ENCODE results near the gene TMEM184B. TPM values are rescaled to one million over a fixed set of nuclear protein-coding genes. Genes with fewer than 3 reads are reported as not detected.
A peak's percentile ranks its signal among the peaks of the same experiment; 100 is the strongest.

Gene TMEM184B
- total RNA-seq, 1 donor = 30.0 TPM

DNA sequence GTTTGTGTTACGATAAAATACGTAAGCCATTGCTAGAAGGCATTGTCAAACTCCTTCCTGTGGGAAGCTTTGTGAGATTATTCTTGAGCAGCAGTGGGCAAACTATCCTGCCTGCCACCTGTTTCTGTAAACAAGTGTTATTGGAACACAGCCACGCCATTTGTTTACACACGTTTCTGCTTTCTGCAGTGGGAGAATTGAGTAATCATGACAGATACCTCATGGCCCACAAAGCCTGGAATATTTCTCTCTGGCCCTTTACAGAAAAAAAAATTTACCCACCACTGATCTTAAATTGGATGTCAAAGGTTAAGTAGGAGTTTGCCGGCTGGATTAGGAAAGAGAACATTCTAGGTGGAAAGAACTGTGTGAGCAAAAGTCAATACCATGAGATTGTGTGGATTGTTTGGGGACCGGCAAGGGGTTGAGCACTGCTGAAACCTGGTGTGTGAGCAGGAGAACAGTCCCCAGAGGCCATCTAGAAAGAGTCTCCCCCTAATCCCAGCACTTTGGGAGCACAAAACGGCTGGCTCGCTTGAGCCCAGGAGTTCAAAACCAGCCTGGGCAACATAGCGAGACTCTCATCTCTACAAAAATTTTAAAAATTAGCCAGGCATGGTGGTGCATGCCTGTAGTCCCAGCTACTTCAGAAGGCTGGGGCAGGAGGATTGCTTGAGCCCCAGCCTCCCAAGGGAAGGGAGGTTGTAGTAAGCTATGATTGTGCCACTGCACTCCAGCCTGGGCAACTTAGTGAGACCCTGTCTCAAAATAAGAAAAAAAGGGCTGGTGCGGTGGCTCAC, 85.2 kb downstream of the TMEM184B start:
- TF ChIP-seq, protein P1, sequence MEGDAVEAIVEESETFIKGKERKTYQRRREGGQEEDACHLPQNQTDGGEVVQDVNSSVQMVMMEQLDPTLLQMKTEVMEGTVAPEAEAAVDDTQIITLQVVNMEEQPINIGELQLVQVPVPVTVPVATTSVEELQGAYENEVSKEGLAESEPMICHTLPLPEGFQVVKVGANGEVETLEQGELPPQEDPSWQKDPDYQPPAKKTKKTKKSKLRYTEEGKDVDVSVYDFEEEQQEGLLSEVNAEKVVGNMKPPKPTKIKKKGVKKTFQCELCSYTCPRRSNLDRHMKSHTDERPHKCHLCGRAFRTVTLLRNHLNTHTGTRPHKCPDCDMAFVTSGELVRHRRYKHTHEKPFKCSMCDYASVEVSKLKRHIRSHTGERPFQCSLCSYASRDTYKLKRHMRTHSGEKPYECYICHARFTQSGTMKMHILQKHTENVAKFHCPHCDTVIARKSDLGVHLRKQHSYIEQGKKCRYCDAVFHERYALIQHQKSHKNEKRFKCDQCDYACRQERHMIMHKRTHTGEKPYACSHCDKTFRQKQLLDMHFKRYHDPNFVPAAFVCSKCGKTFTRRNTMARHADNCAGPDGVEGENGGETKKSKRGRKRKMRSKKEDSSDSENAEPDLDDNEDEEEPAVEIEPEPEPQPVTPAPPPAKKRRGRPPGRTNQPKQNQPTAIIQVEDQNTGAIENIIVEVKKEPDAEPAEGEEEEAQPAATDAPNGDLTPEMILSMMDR (IDR thresholded peaks at IDR 0.05; ENCODE audit: extremely low read depth, low read depth, low read length) = no peak
- peaks cover 17% of the 10 kb centered on the region for H3K4me1 ChIP-seq (ENCODE audit: insufficient read depth, low read length)
- H3K4me3 ChIP-seq (ENCODE audit: insufficient read depth, low read length) = no peak overlapping the region
- H3K79me2 ChIP-seq (ENCODE audit: insufficient read depth, low read length) = no peaks in the 10 kb centered on the region
- no peaks in the 10 kb centered on the region for H4K20me1 ChIP-seq (ENCODE audit: insufficient read depth, low read length)
- DNase-seq (ENCODE audit: insufficient read length, low spot score, missing footprints) = no peak
- H3K4me2 ChIP-seq (ENCODE audit: insufficient read depth, low read length) = no peak overlapping the region
- H3K27me3 ChIP-seq (ENCODE audit: insufficient read depth, low read length) = no peaks in the 10 kb centered on the region
- no peaks in the 10 kb centered on the region for H3K9me3 ChIP-seq (ENCODE audit: low read depth, low read length)
- H3K36me3 ChIP-seq (ENCODE audit: insufficient read depth, low read length) = no peaks in the 10 kb centered on the region
- H3K27ac ChIP-seq (ENCODE audit: low read depth, low read length) = no peak overlapping the region
- H2AFZ ChIP-seq (ENCODE audit: low read length) = no peak overlapping the region

DNA sequence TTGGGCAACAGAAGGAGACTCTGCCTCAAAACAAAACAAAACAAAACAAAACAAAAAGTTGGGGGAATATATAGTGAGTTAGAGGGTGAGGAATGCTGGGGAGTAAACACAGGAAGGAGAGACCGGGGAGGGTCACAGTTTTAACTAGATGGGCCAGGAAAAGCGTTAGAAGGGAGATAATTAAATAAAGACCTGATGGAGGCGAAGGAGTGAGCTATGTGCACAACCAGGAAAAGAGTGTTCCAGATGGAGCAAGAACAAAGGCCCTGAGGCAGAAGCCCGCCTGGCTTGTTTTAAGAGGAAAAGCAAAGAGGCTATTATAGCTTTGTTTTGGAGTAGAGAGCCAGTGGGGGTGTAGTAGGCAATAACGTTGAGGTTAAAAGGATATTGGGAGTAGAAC, 86.4 kb downstream of the TMEM184B start:
- H2AFZ ChIP-seq (ENCODE audit: low read length) = no peak overlapping the region
- no peaks in the 10 kb centered on the region for H3K9me3 ChIP-seq (ENCODE audit: low read depth, low read length)
- no peak for DNase-seq (ENCODE audit: insufficient read length, low spot score, missing footprints)
- TF ChIP-seq, protein P1 (IDR thresholded peaks at IDR 0.05; ENCODE audit: extremely low read depth, low read depth, low read length) = no peak
- no peak overlapping the region for H3K4me2 ChIP-seq (ENCODE audit: insufficient read depth, low read length)
- no peak overlapping the region for H3K4me3 ChIP-seq (ENCODE audit: insufficient read depth, low read length)
- no peaks in the 10 kb centered on the region for H3K27me3 ChIP-seq (ENCODE audit: insufficient read depth, low read length)
- H3K4me1 ChIP-seq (ENCODE audit: insufficient read depth, low read length) = peaks cover 11% of the 10 kb centered on the region
- no peaks in the 10 kb centered on the region for H3K36me3 ChIP-seq (ENCODE audit: insufficient read depth, low read length)
- H3K27ac ChIP-seq (ENCODE audit: low read depth, low read length) = no peak overlapping the region
- H3K79me2 ChIP-seq (ENCODE audit: insufficient read depth, low read length) = no peaks in the 10 kb centered on the region
- no peaks in the 10 kb centered on the region for H4K20me1 ChIP-seq (ENCODE audit: insufficient read depth, low read length)

DNA sequence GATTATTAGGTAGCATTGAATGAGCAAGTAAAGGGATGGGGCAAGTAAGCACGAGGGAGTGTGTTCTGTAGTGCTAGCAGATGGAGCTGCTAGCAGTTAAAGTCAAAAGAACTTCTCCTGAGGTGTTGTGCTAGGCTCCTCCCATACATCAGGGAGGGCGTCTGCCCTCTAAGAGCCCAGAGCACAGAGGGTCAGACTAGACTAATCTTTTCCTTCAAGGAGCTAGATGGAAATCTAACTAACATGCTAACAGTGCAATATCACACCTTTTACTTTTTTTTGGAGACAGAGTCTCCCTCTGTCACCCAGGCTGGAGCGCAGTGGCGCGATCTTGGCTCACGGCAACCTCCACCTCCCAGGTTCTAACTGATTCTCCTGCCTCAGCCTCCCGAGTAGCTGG, 88.0 kb downstream of the TMEM184B start:
- no peaks in the 10 kb centered on the region for H3K27me3 ChIP-seq (ENCODE audit: insufficient read depth, low read length)
- no peaks in the 10 kb centered on the region for H4K20me1 ChIP-seq (ENCODE audit: insufficient read depth, low read length)
- H3K36me3 ChIP-seq (ENCODE audit: insufficient read depth, low read length) = no peaks in the 10 kb centered on the region
- DNase-seq (ENCODE audit: insufficient read length, low spot score, missing footprints) = no peak
- no peak overlapping the region for H3K4me2 ChIP-seq (ENCODE audit: insufficient read depth, low read length)
- no peaks in the 10 kb centered on the region for H3K79me2 ChIP-seq (ENCODE audit: insufficient read depth, low read length)
- H3K27ac ChIP-seq (ENCODE audit: low read depth, low read length) = no peak overlapping the region
- TF ChIP-seq, protein P1 (IDR thresholded peaks at IDR 0.05; ENCODE audit: extremely low read depth, low read depth, low read length) = no peak
- H2AFZ ChIP-seq (ENCODE audit: low read length) = no peak overlapping the region
- no peaks in the 10 kb centered on the region for H3K9me3 ChIP-seq (ENCODE audit: low read depth, low read length)
- H3K4me3 ChIP-seq (ENCODE audit: insufficient read depth, low read length) = no peak overlapping the region
- H3K4me1 ChIP-seq (ENCODE audit: insufficient read depth, low read length) = peaks cover 22% of the 10 kb centered on the region

DNA sequence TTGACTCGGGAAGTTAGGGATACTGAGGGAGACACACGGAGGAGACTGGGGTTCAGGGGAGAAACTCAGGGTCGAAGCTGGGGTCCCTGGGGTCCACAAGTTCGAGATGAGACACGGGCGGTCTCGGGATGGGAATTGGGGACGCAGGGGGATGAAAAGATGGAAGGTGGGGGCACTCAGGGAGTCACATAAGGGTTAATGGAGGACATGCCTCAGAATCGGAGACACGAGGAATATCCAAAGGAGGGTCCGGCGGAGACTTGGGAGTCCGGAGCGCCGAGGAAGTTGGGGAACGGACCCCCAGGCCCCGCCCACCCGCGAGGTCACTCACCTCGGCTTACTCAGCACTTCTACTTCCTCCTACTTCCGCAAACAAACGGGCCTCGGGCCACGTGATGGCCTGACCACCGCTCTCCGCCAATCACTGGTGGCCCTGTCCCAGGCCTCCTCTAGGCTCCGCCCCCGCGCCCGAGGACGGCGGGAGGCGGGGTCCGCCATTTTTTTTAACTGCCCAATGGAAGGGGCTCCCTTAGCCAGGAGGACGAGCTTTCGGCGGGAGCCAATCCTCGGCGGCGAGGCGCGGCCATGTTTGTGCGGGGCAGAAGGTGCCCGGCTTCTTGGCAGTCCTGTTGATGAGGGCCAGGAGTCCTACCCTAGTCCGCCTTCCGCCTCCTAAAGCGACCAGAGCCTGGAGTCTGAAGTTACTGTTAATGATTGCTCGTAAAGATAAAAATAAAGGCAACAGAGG, 91.2 kb downstream of the TMEM184B start, which contains the start of gene PLA2G6:
Gene PLA2G6 (minus strand): TSS at position 378 of the 748 bp plus-strand sequence. CDS start 12,404 bp downstream, outside the sequence.
- Histone ChIP-seq H3K4me1 (ENCODE audit: insufficient read depth, low read length) (peaks cover 39% of the 10 kb centered on the region), H3K79me2 (ENCODE audit: insufficient read depth, low read length) (no peaks in the 10 kb centered on the region), H3K9me3 (ENCODE audit: low read depth, low read length) (no peaks in the 10 kb centered on the region), H3K4me3 (ENCODE audit: insufficient read depth, low read length) (peak within 1 kb of the TSS; percentile 75), H2AFZ (ENCODE audit: low read length) (peak within 1 kb of the TSS; percentile 96), H4K20me1 (ENCODE audit: insufficient read depth, low read length) (no peaks in the 10 kb centered on the region), H3K27me3 (ENCODE audit: insufficient read depth, low read length) (no peaks in the 10 kb centered on the region), H3K36me3 (ENCODE audit: insufficient read depth, low read length) (no peaks in the 10 kb centered on the region), H3K4me2 (ENCODE audit: insufficient read depth, low read length) (peak within 1 kb of the TSS; percentile 95), H3K27ac (ENCODE audit: low read depth, low read length) (peak within 1 kb of the TSS; percentile 96)
- TF ChIP-seq, protein P1 (IDR thresholded peaks at IDR 0.05; ENCODE audit: extremely low read depth, low read depth, low read length) = no peak
- peak; percentile 97 for DNase-seq (ENCODE audit: insufficient read length, low spot score, missing footprints)
